GM23338 (cell line): ENCODE results near the gene FER. TPM values are rescaled to one million over a fixed set of nuclear protein-coding genes. Genes with fewer than 3 reads are reported as not detected.

ENCODE experiments used
- ATAC-seq: fragments of 200-7000 bp; cut with Tn5 transposase; 3 replicates; pipeline ENCODE4 v1.9.1; 2020
- DNase-seq: peaks from one replicate; pipeline ENCODE4 v3.0.0-alpha.2; 2015; ENCODE audit warnings: low spot score
- H2AFZ ChIP-seq: fragments of 200-600 bp; sonication (generic); 2 replicates; pipeline ENCODE4 v1.8.0; 2016; ENCODE audit warnings: antibody characterized with exemption, mild to moderate bottlenecking, moderate library complexity
- H3F3A ChIP-seq: fragments of 200-600 bp; sonication (generic); replicated peaks from 2 replicates; pipeline ENCODE4 v1.8.0; 2017; ENCODE audit warnings: antibody characterized with exemption, mixed run types, low read depth
- H3K27ac ChIP-seq: fragments of 200-600 bp; sonication (generic); 2 replicates; pipeline ENCODE4 v1.6.1; 2016; ENCODE audit warnings: low read depth
- H3K27me3 ChIP-seq: fragments of 200-600 bp; sonication (generic); 2 replicates; pipeline ENCODE4 v1.8.0; 2016; ENCODE audit warnings: mild to moderate bottlenecking, mixed run types, moderate library complexity; ENCODE audit not compliant: insufficient read depth
- H3K36me3 ChIP-seq: fragments of 200-600 bp; sonication (generic); 2 replicates; pipeline ENCODE4 v1.8.0; 2016; ENCODE audit warnings: mild to moderate bottlenecking; ENCODE audit not compliant: insufficient read depth
- H3K4me1 ChIP-seq: fragments of 200-600 bp; sonication (generic); 2 replicates; pipeline ENCODE4 v1.8.0; 2016; ENCODE audit warnings: mild to moderate bottlenecking, moderate library complexity; ENCODE audit not compliant: insufficient read depth
- H3K4me2 ChIP-seq: fragments of 200-600 bp; sonication (generic); 2 replicates; pipeline ENCODE4 v1.7.1; 2017; ENCODE audit warnings: mixed run types
- H3K4me3 ChIP-seq: fragments of 200-600 bp; sonication (generic); 2 replicates; pipeline ENCODE4 v1.6.1; 2016; ENCODE audit warnings: mixed run types
- H3K79me2 ChIP-seq: fragments of 200-600 bp; sonication (generic); replicated peaks from 2 replicates; pipeline ENCODE4 v1.8.0; 2017; ENCODE audit warnings: mild to moderate bottlenecking; ENCODE audit not compliant: insufficient read depth
- H3K9me2 ChIP-seq: fragments of 200-600 bp; sonication (generic); 2 replicates; pipeline ENCODE4 v1.8.0; 2017; ENCODE audit not compliant: insufficient read depth
- H4K20me1 ChIP-seq: fragments of 200-600 bp; sonication (generic); replicated peaks from 2 replicates; pipeline ENCODE4 v1.8.0; 2017; ENCODE audit warnings: mild to moderate bottlenecking; ENCODE audit not compliant: insufficient read depth
- H3K27ac Mint-ChIP-seq: 2 replicates; pipeline ENCODE4 v1.8.0; 2020; ENCODE audit warnings: inconsistent platforms, mild to moderate bottlenecking, moderate library complexity, mixed read lengths
- H3K27me3 Mint-ChIP-seq: 3 replicates; pipeline ENCODE4 v1.8.0; 2022; ENCODE audit warnings: low read depth, mild to moderate bottlenecking, moderate library complexity, mixed read lengths, inconsistent platforms; ENCODE audit not compliant: insufficient read depth, poor library complexity
- H3K36me3 Mint-ChIP-seq: 3 replicates; pipeline ENCODE4 v1.8.0; 2021; ENCODE audit warnings: low read depth, mild to moderate bottlenecking, inconsistent platforms, moderate library complexity, mixed read lengths
- H3K4me1 Mint-ChIP-seq: 3 replicates; pipeline ENCODE4 v1.8.0; 2020; ENCODE audit warnings: mild to moderate bottlenecking, inconsistent platforms, mixed read lengths
- H3K4me3 Mint-ChIP-seq: 3 replicates; pipeline ENCODE4 v1.8.0; 2021; ENCODE audit warnings: moderate library complexity, mild to moderate bottlenecking, inconsistent platforms, mixed read lengths
- H3K9me3 Mint-ChIP-seq: 3 replicates; pipeline ENCODE4 v1.8.0; 2020; ENCODE audit warnings: moderate library complexity, mild to moderate bottlenecking, inconsistent platforms, mixed read lengths
- CTCF ChIP-seq, 2 experiments: fragments of 200-600 bp in 1 of 2; sonication (generic) in 1 of 2; conservative IDR thresholded peaks; 2 replicates each; pipeline versions ENCODE4 v1.5.1 to v1.6.1; 2016 to 2017; ENCODE audit warnings: antibody characterized with exemption in 2 of 2, low read depth in 2 of 2, mild to moderate bottlenecking in 2 of 2, moderate library complexity in 1 of 2
- EZH2 ChIP-seq: fragments of 200-600 bp; sonication (generic); IDR thresholded peaks from one replicate; pipeline ENCODE4 v1.8.0; 2017; ENCODE audit warnings: antibody characterized with exemption, mild to moderate bottlenecking, low read depth; ENCODE audit not compliant: unreplicated experiment
- EZH2phosphoT487 ChIP-seq: fragments of 200-600 bp; sonication (generic); IDR thresholded peaks from one replicate; pipeline ENCODE4 v1.8.1; 2018; ENCODE audit warnings: antibody characterized with exemption; ENCODE audit not compliant: unreplicated experiment
- NANOG ChIP-seq: IDR thresholded peaks from 2 replicates; pipeline ENCODE4 v1.6.1; 2016; ENCODE audit warnings: antibody characterized with exemption, borderline replicate concordance
- POLR2AphosphoS5 ChIP-seq: IDR thresholded peaks from 2 replicates; pipeline ENCODE4 v1.6.1; 2016; ENCODE audit warnings: antibody characterized with exemption, low read depth
- REST ChIP-seq: IDR thresholded peaks from one replicate; pipeline ENCODE4 v1.6.1; 2018; ENCODE audit warnings: antibody characterized with exemption; ENCODE audit not compliant: unreplicated experiment
- STAT1 ChIP-seq: IDR thresholded peaks from one replicate; pipeline ENCODE4 v1.6.1; 2016; ENCODE audit warnings: antibody characterized with exemption; ENCODE audit not compliant: unreplicated experiment
- ZNF114 ChIP-seq: fragments of 250-450 bp; sonication (Bioruptor Pico); IDR thresholded peaks from 2 replicates; pipeline ENCODE4 v1.5.0; 2020; ENCODE audit warnings: mild to moderate bottlenecking, moderate library complexity
- ZNF331 ChIP-seq: fragments of 250-450 bp; sonication (Bioruptor Pico); IDR thresholded peaks from 2 replicates; pipeline ENCODE4 v1.5.0; 2020; ENCODE audit warnings: low read depth, mild to moderate bottlenecking, moderate library complexity
- ZNF462 ChIP-seq: fragments of 250-450 bp; sonication (Bioruptor Pico); IDR thresholded peaks from 2 replicates; pipeline ENCODE4 v1.5.0; 2020; ENCODE audit warnings: mild to moderate bottlenecking, moderate library complexity
- polyA plus RNA-seq: library from polyadenylated mRNA; unstranded; fragments of >200 nt; fragmentation: Nextera tagmentation; extraction: Ambion mirVana; gene quantifications from 2 replicates; pipeline ENCODE4 v1.2.1, GENCODE V29; 2016
- total RNA-seq: library from RNA; depleted of rRNA; stranded (reverse); fragments of >200 nt; shearing (Covaris generic); gene quantifications from 2 replicates; pipeline ENCODE4 v1.2.3, GENCODE V29; 2014

FER gene
- total and polyA plus RNA-seq, 2 experiments from 2014 or later = 17.4 to 34.8 TPM

GRCh38 chr5:109161914-109162683 is 414.4 kb downstream of the FER start (continued):
- no peak for TF ChIP-seq EZH2
- no peak for TF ChIP-seq EZH2phosphoT487
- no peak for TF ChIP-seq POLR2AphosphoS5
- no peak for TF ChIP-seq STAT1
- no peak for TF ChIP-seq NANOG
- TF ChIP-seq REST = no peak
- TF ChIP-seq CTCF (conservative IDR thresholded peaks at IDR 0.05; ENCODE audit: low read depth in 2 of 2) = no peak

- Mint-ChIP-seq H3K27me3 (peaks cover 1% of the 10 kb centered on the region), H3K9me3 (no peaks in the 10 kb centered on the region)
Measured at GRCh38 chr5:109163336-109163735, 415.6 kb downstream of the FER start.

More at GRCh38 chr5:109163336-109163735, 415.6 kb downstream of the FER start:
- Histone ChIP-seq H3K9me2 (no peaks in the 10 kb centered on the region; the same call in 1 of the 2 replicates), H3K4me3 (no peak overlapping the region), H3K36me3 (no peaks in the 10 kb centered on the region), H4K20me1 (no peaks in the 10 kb centered on the region), H3F3A (no peaks in the 10 kb centered on the region), H3K27ac (no peak overlapping the region), H3K27me3 (no peaks in the 10 kb centered on the region), H3K4me2 (no peak overlapping the region), H2AFZ (no peak overlapping the region), H3K4me1 (peaks cover 10% of the 10 kb centered on the region; the same call in 1 of the 2 replicates), H3K79me2 (no peaks in the 10 kb centered on the region)
- DNase-seq (no peak), ATAC-seq (no peak)
- Mint-ChIP-seq H3K4me1 (peaks cover 9% of the 10 kb centered on the region), H3K4me3 (no peak overlapping the region), H3K36me3 (no peaks in the 10 kb centered on the region), H3K27ac (no peak overlapping the region)
- TF ChIP-seq STAT1 (no peak), EZH2phosphoT487 (no peak), ZNF331 (CRISPR knock-in tag) (no peak), ZNF114 (CRISPR knock-in tag) (no peak), ZNF462 (CRISPR knock-in tag) (no peak)
